Measurements from ENCODE around the gene UPF2. TPM values are rescaled to one million over a fixed set of nuclear protein-coding genes. Genes with fewer than 3 reads are reported as not detected.
"Not testable (repeated sequence)": the region's sequence is repeated elsewhere in the genome, so short reads cannot be mapped to it uniquely, and the experiment has no call there.

The UPF2 gene
- polyA plus RNA-seq (2012; ENCODE audit: missing spikeins) = 21.0 TPM

- DNase-seq (ENCODE audit: insufficient read length) = peak; percentile 88
- TF ChIP-seq POLR2AphosphoS5 (IDR thresholded peaks at IDR 0.05; ENCODE audit: low read depth, low read length) = no peak; the same call in 1 of the 2 replicates
- no peak for TF ChIP-seq TAF1 (IDR thresholded peaks at IDR 0.05; ENCODE audit: borderline replicate concordance, low read depth, low read length)
- no peak for TF ChIP-seq POLR2A (IDR thresholded peaks at IDR 0.05; ENCODE audit: low read depth, low read length)
- FAIRE-seq = peak; percentile 99
Measured at GRCh38 chr10:12042797-12043651, at the start of gene UPF2. Gene UPF2 (minus strand): TSS chr10:12042809. CDS start chr10:12035423, 7,386 bp downstream.

GRCh38 chr10:12091421-12091820, 48.8 kb upstream of the UPF2 start:
- no peak for FAIRE-seq
- DNase-seq (ENCODE audit: insufficient read length) = no peak
- TF ChIP-seq TAF1 (IDR thresholded peaks at IDR 0.05; ENCODE audit: borderline replicate concordance, low read depth, low read length) = no peak
- TF ChIP-seq POLR2A (IDR thresholded peaks at IDR 0.05; ENCODE audit: low read depth, low read length) = no peak
- no peak for TF ChIP-seq POLR2AphosphoS5 (IDR thresholded peaks at IDR 0.05; ENCODE audit: low read depth, low read length)

- FAIRE-seq = no peak
- no peak for DNase-seq (ENCODE audit: insufficient read length)
- TF ChIP-seq TAF1 (IDR thresholded peaks at IDR 0.05; ENCODE audit: borderline replicate concordance, low read depth, low read length) (no peak), POLR2AphosphoS5 (IDR thresholded peaks at IDR 0.05; ENCODE audit: low read depth, low read length) (no peak), POLR2A (IDR thresholded peaks at IDR 0.05; ENCODE audit: low read depth, low read length) (no peak)
Measured at GRCh38 chr10:12088919-12089318, 46.3 kb upstream of the UPF2 start.

- TF ChIP-seq POLR2A (IDR thresholded peaks at IDR 0.05; ENCODE audit: low read depth, low read length) = no peak
- no peak for TF ChIP-seq POLR2AphosphoS5 (IDR thresholded peaks at IDR 0.05; ENCODE audit: low read depth, low read length)
- no peak for TF ChIP-seq TAF1 (IDR thresholded peaks at IDR 0.05; ENCODE audit: borderline replicate concordance, low read depth, low read length)
- DNase-seq (ENCODE audit: insufficient read length) (no peak), FAIRE-seq (no peak)
Measured at GRCh38 chr10:12081879-12082557, 39.4 kb upstream of the UPF2 start.

- DNase-seq (ENCODE audit: insufficient read length) (no peak), FAIRE-seq (no peak)
- TF ChIP-seq POLR2A (IDR thresholded peaks at IDR 0.05; ENCODE audit: low read depth, low read length) = no peak
Measured at GRCh38 chr10:12081470-12081869, 38.9 kb upstream of the UPF2 start.

GRCh38 chr10:12077580-12078180, 35.1 kb upstream of the UPF2 start:
- DNase-seq (ENCODE audit: insufficient read length) = no peak
- TF ChIP-seq POLR2AphosphoS5 (IDR thresholded peaks at IDR 0.05; ENCODE audit: low read depth, low read length) = no peak
- TF ChIP-seq POLR2A (IDR thresholded peaks at IDR 0.05; ENCODE audit: low read depth, low read length) = no peak
- TF ChIP-seq TAF1 (IDR thresholded peaks at IDR 0.05; ENCODE audit: borderline replicate concordance, low read depth, low read length) = no peak
- FAIRE-seq = peak; percentile 87

- FAIRE-seq = no peak
- no peak for TF ChIP-seq POLR2A (IDR thresholded peaks at IDR 0.05; ENCODE audit: low read depth, low read length)
- TF ChIP-seq TAF1 (IDR thresholded peaks at IDR 0.05; ENCODE audit: borderline replicate concordance, low read depth, low read length) = no peak
- no peak for TF ChIP-seq POLR2AphosphoS5 (IDR thresholded peaks at IDR 0.05; ENCODE audit: low read depth, low read length)
Measured at GRCh38 chr10:12073526-12073925, 30.9 kb upstream of the UPF2 start.

GRCh38 chr10:12071441-12071840, 28.8 kb upstream of the UPF2 start:
- not testable (repeated sequence) for FAIRE-seq; DNase-seq (ENCODE audit: insufficient read length)

More at GRCh38 chr10:12073526-12073925, 30.9 kb upstream of the UPF2 start:
- DNase-seq (ENCODE audit: insufficient read length) = no peak

GRCh38 chr10:12068449-12069269, 26.1 kb upstream of the UPF2 start, which contains the start of gene DHTKD1:
Gene DHTKD1 (plus strand): TSS chr10:12068954. CDS start chr10:12069034, 80 bp downstream.
- DNase-seq (ENCODE audit: insufficient read length) (peak; percentile 99), FAIRE-seq (peak; percentile 96)
- TF ChIP-seq TAF1 (IDR thresholded peaks at IDR 0.05; ENCODE audit: borderline replicate concordance, low read depth, low read length) (peak; percentile 65), POLR2AphosphoS5 (IDR thresholded peaks at IDR 0.05; ENCODE audit: low read depth, low read length) (no peak), POLR2A (IDR thresholded peaks at IDR 0.05; ENCODE audit: low read depth, low read length) (peak; percentile 73; the same call in 1 of the 2 replicates)

GRCh38 chr10:12067336-12067735, 24.7 kb upstream of the UPF2 start:
- TF ChIP-seq POLR2AphosphoS5 (IDR thresholded peaks at IDR 0.05; ENCODE audit: low read depth, low read length) (no peak), POLR2A (IDR thresholded peaks at IDR 0.05; ENCODE audit: low read depth, low read length) (no peak), TAF1 (IDR thresholded peaks at IDR 0.05; ENCODE audit: borderline replicate concordance, low read depth, low read length) (no peak)
- no peak for FAIRE-seq
- DNase-seq (ENCODE audit: insufficient read length) = no peak

GRCh38 chr10:12063483-12063818, 20.8 kb upstream of the UPF2 start:
- no peak for DNase-seq (ENCODE audit: insufficient read length)
- no peak for FAIRE-seq
- TF ChIP-seq TAF1 (IDR thresholded peaks at IDR 0.05; ENCODE audit: borderline replicate concordance, low read depth, low read length) = no peak
- TF ChIP-seq POLR2A (IDR thresholded peaks at IDR 0.05; ENCODE audit: low read depth, low read length) = no peak
- TF ChIP-seq POLR2AphosphoS5 (IDR thresholded peaks at IDR 0.05; ENCODE audit: low read depth, low read length) = no peak

Data from GM12892 (cell line).